ENCODE measurements around the gene ACSM4.
"Not testable (repeated sequence)": the region's sequence is repeated elsewhere in the genome, so short reads cannot be mapped to it uniquely, and the experiment has no call there.

Gene ACSM4

GRCh38 chr12:7303772-7304171 is at the start of gene ACSM4:
Gene ACSM4, plus strand, starts transcription at chr12:7304072. Its CDS starts 260 bp downstream, at chr12:7304332.
- DNase-seq (ENCODE audit: low read depth in 2 of 2) = no peak

- no peak for DNase-seq (ENCODE audit: low read depth in 2 of 2)
Measured at GRCh38 chr12:7259060-7259459, 44.8 kb upstream of the ACSM4 start.

GRCh38 chr12:7264538-7264937 is 39.3 kb upstream of the ACSM4 start:
- no peak for DNase-seq (ENCODE audit: low read depth in 2 of 2)

GRCh38 chr12:7265251-7265650 is 38.6 kb upstream of the ACSM4 start:
- no peak for DNase-seq (ENCODE audit: low read depth in 2 of 2)

GRCh38 chr12:7269273-7269672 is 34.6 kb upstream of the ACSM4 start:
- DNase-seq (ENCODE audit: low read depth in 2 of 2) = no peak

- no peak for DNase-seq (ENCODE audit: low read depth in 2 of 2)
Measured at GRCh38 chr12:7271893-7272514, 31.9 kb upstream of the ACSM4 start.

- not testable (repeated sequence) for DNase-seq (ENCODE audit: low read depth in 2 of 2)
Measured at GRCh38 chr12:7275482-7275881, 28.4 kb upstream of the ACSM4 start.

- no peak for DNase-seq (ENCODE audit: low read depth in 2 of 2)
Measured at GRCh38 chr12:7282844-7283243, 21.0 kb upstream of the ACSM4 start.

- DNase-seq (ENCODE audit: low read depth in 2 of 2) = no peak
Measured at GRCh38 chr12:7289743-7290142, 14.1 kb upstream of the ACSM4 start.

GRCh38 chr12:7290588-7290987 is 13.3 kb upstream of the ACSM4 start:
- not testable (repeated sequence) for DNase-seq (ENCODE audit: low read depth in 2 of 2)

- no peak for DNase-seq (ENCODE audit: low read depth in 2 of 2)
Measured at GRCh38 chr12:7292300-7292699, 11.6 kb upstream of the ACSM4 start.

GRCh38 chr12:7293670-7294069 is 10.2 kb upstream of the ACSM4 start:
- DNase-seq (ENCODE audit: low read depth in 2 of 2) = no peak

- no peak for DNase-seq (ENCODE audit: low read depth in 2 of 2)
Measured at GRCh38 chr12:7295529-7295928, 8.3 kb upstream of the ACSM4 start.

GRCh38 chr12:7297865-7298264 is 6.0 kb upstream of the ACSM4 start:
- DNase-seq (ENCODE audit: low read depth in 2 of 2) = no peak

GRCh38 chr12:7302266-7302986 is 1.4 kb upstream of the ACSM4 start:
- no peak for DNase-seq (ENCODE audit: low read depth in 2 of 2)

- DNase-seq (ENCODE audit: low read depth in 2 of 2) = no peak
Measured at GRCh38 chr12:7303230-7303629, 642 bp upstream of the ACSM4 start.

- DNase-seq (ENCODE audit: low read depth in 2 of 2) = no peak
Measured at GRCh38 chr12:7304456-7304855, 584 bp downstream of the ACSM4 start.

GRCh38 chr12:7310070-7310469 is 6.2 kb downstream of the ACSM4 start:
- no peak for DNase-seq (ENCODE audit: low read depth in 2 of 2)

- no peak for DNase-seq (ENCODE audit: low read depth in 2 of 2)
Measured at GRCh38 chr12:7319930-7320329, 16.1 kb downstream of the ACSM4 start.

GRCh38 chr12:7321624-7322023 is 17.8 kb downstream of the ACSM4 start:
- DNase-seq (ENCODE audit: low read depth in 2 of 2) = no peak

GRCh38 chr12:7322599-7322998 is 18.7 kb downstream of the ACSM4 start:
- DNase-seq (ENCODE audit: low read depth in 2 of 2) = no peak

GRCh38 chr12:7324176-7324575 is 20.3 kb downstream of the ACSM4 start:
- no peak for DNase-seq (ENCODE audit: low read depth in 2 of 2)

- no peak for DNase-seq (ENCODE audit: low read depth in 2 of 2)
Measured at GRCh38 chr12:7327918-7328317, 24.0 kb downstream of the ACSM4 start.

- not testable (repeated sequence) for DNase-seq (ENCODE audit: low read depth in 2 of 2)
Measured at GRCh38 chr12:7337790-7338189, 33.9 kb downstream of the ACSM4 start.

Data from stimulated activated CD8-positive, alpha-beta memory T cell treated with anti-CD3 and anti-CD28 coated beads, Interleukin-2, amount 100 ng/mL, for 1 hour (primary cell).